ENCODE data around the gene APBB2. TPM values are rescaled to one million over a fixed set of nuclear protein-coding genes. Genes with fewer than 3 reads are reported as not detected.

The APBB2 gene
- total RNA-seq, 4 donors from 2014 or later: 47.5 to 99.9 (median 57.5) TPM

DNA sequence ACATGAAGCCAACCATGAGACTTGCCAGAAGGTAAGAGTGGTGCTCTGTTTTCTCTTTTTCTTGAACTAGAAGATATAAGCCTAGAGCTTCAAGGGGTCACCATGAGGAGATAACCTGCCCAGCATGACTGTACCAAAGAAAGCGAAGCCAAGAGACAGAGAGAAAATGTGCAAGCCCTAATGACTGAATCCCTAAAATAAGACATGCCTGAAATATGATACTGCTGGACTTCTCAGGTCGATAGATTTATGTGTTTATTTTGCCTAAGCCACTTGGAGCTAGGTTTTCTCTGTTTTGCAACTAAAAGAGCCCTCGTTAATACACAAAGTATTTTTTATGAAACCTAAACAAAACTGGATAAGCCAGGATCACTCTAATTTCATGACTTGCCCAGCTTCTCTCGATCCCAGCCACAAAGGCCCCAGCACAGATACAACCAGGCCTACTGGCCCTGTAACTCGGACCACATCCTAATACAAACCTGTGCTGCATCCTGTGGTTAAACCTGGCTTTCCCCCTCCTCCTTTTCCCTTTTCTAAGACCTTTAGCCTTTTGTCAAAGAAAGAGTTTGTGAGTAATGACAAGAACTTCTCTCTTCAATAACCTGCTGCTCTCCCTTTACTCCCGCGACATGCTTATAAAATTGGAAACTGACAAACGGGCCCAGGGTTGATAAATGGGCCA is 185.8 kb downstream of the APBB2 start:
- DNase-seq: no peak
- Histone ChIP-seq H3K4me1 (no peaks in the 10 kb centered on the region), H3K4me3 (no peak overlapping the region), H3K9me3 (peaks cover 0 to 17% (median 7%) of the 10 kb centered on the region in 4 donors), H3K27ac (peak overlapping the region in 1 of 4 donors; percentile 32), H3K36me3 (no peaks in the 10 kb centered on the region), H3K27me3 (no peaks in the 10 kb centered on the region)
- TF ChIP-seq POLR2A (IDR thresholded peaks at IDR 0.05): no peak
- TF ChIP-seq, protein P1, sequence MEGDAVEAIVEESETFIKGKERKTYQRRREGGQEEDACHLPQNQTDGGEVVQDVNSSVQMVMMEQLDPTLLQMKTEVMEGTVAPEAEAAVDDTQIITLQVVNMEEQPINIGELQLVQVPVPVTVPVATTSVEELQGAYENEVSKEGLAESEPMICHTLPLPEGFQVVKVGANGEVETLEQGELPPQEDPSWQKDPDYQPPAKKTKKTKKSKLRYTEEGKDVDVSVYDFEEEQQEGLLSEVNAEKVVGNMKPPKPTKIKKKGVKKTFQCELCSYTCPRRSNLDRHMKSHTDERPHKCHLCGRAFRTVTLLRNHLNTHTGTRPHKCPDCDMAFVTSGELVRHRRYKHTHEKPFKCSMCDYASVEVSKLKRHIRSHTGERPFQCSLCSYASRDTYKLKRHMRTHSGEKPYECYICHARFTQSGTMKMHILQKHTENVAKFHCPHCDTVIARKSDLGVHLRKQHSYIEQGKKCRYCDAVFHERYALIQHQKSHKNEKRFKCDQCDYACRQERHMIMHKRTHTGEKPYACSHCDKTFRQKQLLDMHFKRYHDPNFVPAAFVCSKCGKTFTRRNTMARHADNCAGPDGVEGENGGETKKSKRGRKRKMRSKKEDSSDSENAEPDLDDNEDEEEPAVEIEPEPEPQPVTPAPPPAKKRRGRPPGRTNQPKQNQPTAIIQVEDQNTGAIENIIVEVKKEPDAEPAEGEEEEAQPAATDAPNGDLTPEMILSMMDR (IDR thresholded peaks at IDR 0.05): no peak

DNA sequence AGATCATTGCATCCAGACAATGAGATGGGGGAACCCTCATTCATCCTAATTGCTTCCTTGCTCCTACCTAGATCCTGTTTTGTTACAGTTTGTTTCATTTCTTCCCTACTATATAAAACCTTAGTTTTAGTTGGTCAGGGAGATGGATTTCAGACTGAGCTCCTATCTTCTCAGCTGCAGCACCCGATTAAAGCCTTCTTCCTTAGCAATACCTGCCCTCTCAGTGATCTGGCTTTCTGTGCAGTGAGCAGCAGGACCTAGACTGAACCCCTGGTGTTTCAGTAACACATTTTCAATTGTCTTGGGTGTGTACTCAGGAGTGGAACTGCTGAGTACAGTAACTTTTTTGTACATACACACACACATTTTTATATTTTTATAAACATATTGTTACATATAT is 187.4 kb downstream of the APBB2 start:
- Histone ChIP-seq H3K27ac (no peak overlapping the region), H3K4me3 (no peak overlapping the region), H3K4me1 (no peaks in the 10 kb centered on the region), H3K36me3 (no peaks in the 10 kb centered on the region), H3K27me3 (no peaks in the 10 kb centered on the region), H3K9me3 (peaks cover 0 to 17% (median 7%) of the 10 kb centered on the region in 4 donors)
- TF ChIP-seq, protein P1 (IDR thresholded peaks at IDR 0.05): no peak
- no peak for TF ChIP-seq POLR2A (IDR thresholded peaks at IDR 0.05)
- DNase-seq: no peak

DNA sequence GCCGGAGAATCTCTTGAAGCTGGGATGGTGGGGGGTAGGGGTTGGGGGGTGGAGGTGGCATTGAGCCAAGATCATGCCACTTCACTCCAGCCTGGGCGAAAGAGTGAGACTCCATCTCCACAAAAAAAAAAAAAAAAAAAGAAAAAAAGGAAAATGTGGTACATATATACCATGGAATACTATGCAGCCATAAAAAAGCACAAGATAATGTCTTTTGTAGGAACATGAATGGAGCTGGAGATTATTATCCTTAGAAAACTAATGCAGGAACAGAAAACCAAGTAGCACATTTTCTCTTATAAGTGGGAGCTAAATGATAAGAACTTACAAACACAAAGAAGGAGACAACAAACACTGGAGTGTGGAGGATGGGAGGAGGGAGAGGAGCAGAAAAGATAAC is 188.5 kb downstream of the APBB2 start:
- TF ChIP-seq, protein P1 (IDR thresholded peaks at IDR 0.05): no peak
- TF ChIP-seq POLR2A (IDR thresholded peaks at IDR 0.05): no peak
- Histone ChIP-seq H3K4me1 (no peaks in the 10 kb centered on the region), H3K36me3 (no peaks in the 10 kb centered on the region), H3K9me3 (peaks cover 0 to 18% (median 9%) of the 10 kb centered on the region in 4 donors), H3K27me3 (no peaks in the 10 kb centered on the region), H3K27ac (no peak overlapping the region), H3K4me3 (no peak overlapping the region)
- DNase-seq: no peak

DNA sequence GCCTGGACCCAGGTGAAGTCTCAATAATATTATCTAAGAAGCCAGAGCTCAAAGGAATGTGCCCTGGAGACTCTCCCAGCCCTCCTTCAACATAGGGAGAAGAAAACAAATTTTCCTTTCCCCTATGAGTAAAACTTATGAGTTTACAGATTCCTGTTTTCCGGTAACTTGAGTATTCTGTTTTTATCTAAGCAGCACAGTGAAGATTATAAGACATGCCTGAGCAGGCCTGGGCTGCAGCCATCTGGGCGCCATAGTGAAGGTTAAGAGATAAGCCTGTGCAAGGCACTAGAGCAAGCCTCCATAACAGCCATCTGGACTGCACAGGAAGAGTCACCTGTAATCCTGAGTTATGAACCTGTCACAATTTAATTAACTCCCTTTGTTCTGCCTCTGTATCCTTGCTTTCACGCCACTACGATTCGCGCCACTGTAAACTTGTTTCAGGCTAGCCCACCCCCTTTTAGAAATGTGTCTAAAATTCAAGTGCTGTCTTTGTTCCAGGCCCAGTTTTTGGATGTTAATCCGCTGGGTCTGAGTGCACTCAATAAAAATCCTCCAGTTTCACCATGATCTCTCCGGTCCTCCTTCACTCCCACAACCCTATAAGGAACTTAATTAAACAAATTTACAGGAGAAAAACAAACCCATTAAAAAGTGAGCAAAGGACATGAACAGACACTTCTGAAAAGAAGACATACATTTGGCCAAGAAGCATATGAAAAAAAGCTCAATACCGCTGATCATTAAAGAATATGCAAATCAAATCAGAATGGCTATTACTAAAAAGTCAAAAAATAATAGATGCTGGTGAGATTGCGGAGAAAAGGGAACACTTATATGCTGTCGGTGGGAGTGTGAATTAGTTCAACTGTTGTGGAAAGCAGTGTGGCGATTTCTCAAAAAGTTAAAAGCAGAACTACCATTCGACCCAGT is 189.5 kb downstream of the APBB2 start:
- no peak for DNase-seq

DNA sequence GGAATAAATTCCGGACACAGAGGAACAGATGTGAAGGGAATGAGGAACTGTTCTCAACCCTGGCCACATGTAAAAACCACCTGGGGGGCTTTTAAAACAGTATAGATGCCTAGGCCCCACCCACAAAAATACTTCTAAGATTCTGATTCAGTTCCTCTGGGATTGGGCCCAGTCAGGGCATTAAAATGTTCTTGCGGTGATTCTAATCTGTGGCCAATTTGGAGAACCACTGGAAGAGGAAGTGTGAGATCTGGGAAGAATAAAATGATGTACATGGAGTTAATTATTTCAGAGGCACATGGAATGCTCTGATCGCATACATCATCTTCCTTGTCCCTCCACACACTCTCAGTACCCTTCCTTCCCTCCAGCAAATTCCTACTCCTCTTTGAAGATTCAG is 192.2 kb downstream of the APBB2 start:
- no peak for TF ChIP-seq POLR2A (IDR thresholded peaks at IDR 0.05)
- TF ChIP-seq, protein P1 (IDR thresholded peaks at IDR 0.05): no peak
- no peaks in the 10 kb centered on the region for H3K4me1 ChIP-seq
- H3K36me3 ChIP-seq: no peaks in the 10 kb centered on the region
- no peak overlapping the region for H3K27ac ChIP-seq
- no peak for DNase-seq
- no peaks in the 10 kb centered on the region for H3K27me3 ChIP-seq
- peaks cover 0 to 18% (median 9%) of the 10 kb centered on the region in 4 donors for H3K9me3 ChIP-seq
- H3K4me3 ChIP-seq: no peak overlapping the region

More for the DNA sequence above, 189.5 kb downstream of the APBB2 start:
- H3K9me3 ChIP-seq: peaks cover 0 to 18% (median 9%) of the 10 kb centered on the region in 4 donors
- H3K36me3 ChIP-seq: no peaks in the 10 kb centered on the region
- H3K27ac ChIP-seq: no peak overlapping the region
- H3K4me3 ChIP-seq: no peak overlapping the region
- H3K4me1 ChIP-seq: no peaks in the 10 kb centered on the region
- TF ChIP-seq, protein P1 (IDR thresholded peaks at IDR 0.05): no peak
- H3K27me3 ChIP-seq: no peaks in the 10 kb centered on the region
